H1 (cell line): ENCODE measurements around the gene FKRP.

Source experiments
- CTCF ChIP-seq, 3 experiments: IDR thresholded peaks; 1 replicate in 2 of 3; 2 replicates in 1 of 3; pipeline versions ENCODE4 v1.5.1 to v1.6.1; 2011; ENCODE audit warnings: low read length in 3 of 3, mild to moderate bottlenecking in 3 of 3, inconsistent platforms in 2 of 3, low read depth in 1 of 3, moderate library complexity in 1 of 3; ENCODE audit not compliant: insufficient read depth in 1 of 3; ENCODE audit errors: control extremely low read depth in 1 of 3
- TF ChIP-seq, protein P1 (sequence below): IDR thresholded peaks from 2 replicates; pipeline ENCODE4 v1.6.1; 2011; ENCODE audit warnings: low read depth, mild to moderate bottlenecking, low read length; ENCODE audit not compliant: insufficient read depth

DNA sequence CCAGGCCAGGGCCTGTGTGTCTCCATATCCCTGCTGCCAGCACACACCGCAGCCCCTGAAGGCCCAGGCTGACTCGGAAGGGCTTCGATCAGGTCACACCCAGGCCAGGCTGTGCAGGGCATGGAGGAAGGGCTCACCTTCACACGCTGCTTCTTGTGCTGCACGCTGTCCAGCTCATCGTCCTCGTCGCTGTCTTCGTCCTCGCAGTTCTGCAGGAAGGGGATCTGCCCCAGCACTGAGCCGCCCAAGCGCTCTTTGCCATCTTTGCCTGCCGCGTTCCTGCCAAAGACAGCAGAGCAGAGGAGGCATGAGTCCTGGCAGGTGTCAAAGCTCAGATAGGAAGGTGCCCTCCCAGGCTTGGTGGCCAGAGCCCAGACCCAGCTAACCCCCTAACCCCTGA lies 15.3 kb upstream of the FKRP start:
- TF ChIP-seq, protein P1, sequence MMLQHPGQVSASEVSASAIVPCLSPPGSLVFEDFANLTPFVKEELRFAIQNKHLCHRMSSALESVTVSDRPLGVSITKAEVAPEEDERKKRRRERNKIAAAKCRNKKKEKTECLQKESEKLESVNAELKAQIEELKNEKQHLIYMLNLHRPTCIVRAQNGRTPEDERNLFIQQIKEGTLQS = no peak
- no peak for TF ChIP-seq CTCF (IDR thresholded peaks at IDR 0.05; ENCODE audit: control extremely low read depth in 1 of 3, insufficient read depth in 1 of 3, low read depth in 1 of 3, low read length in 3 of 3)
